CD4-positive, alpha-beta T cell treated with Interleukin-10 for 1 hour (primary cell): ENCODE data around the gene SND1.

Experiments
- DNase-seq: peaks from one replicate; pipeline ENCODE4 v3.0.0-alpha.2; 2020

SND1 gene

DNA sequence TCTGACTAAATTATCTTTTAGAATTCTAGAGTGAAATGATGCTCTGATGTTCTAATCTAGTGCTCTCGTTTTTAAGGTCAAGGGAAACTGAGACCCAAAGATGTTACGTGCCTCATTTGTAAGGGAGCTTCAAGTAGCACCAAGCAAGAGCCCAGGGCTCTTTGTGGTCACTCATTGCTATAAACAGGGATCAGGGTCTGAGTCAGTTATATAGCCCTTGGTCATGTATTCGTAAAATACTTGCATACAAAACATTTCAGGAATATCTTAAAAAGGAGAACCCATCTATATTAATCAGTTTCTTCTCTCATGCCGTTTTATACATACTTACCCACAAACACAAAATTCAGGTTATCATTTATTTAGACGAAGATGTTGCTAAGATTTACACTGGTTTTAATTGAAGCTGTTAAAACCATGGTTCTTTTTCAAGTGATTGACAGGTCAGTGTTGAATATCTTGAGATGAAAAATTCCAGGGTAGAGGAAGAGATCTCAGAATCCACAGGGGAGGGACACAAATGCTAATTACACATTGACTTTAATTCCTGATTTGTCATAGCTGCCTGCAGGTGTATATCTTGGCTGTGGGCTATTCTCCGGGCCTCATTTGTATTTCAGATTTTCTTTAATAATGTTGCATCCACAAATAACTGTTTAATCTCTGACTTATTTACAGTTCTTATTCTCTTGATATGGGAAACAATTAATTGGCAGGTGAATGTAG lies 188.4 kb downstream of the SND1 start:
- no peak for DNase-seq

DNA sequence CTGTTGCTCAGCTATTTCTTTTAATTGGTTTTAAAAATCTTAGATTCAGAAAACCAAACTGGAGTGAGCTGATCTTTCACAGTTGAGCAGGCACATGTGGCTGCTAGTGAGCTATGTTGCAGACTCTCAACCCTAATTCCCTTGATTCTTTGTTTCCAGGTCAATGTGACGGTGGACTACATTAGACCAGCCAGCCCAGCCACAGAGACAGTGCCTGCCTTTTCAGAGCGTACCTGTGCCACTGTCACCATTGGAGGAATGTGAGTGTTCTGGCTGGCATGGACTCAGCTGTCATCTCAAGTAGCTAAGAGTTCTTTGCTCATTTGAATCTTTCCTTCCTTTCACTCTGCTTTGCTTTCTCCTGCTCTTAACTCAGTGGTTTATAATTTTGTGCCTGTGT lies 192.2 kb downstream of the SND1 start:
- no peak for DNase-seq

DNA sequence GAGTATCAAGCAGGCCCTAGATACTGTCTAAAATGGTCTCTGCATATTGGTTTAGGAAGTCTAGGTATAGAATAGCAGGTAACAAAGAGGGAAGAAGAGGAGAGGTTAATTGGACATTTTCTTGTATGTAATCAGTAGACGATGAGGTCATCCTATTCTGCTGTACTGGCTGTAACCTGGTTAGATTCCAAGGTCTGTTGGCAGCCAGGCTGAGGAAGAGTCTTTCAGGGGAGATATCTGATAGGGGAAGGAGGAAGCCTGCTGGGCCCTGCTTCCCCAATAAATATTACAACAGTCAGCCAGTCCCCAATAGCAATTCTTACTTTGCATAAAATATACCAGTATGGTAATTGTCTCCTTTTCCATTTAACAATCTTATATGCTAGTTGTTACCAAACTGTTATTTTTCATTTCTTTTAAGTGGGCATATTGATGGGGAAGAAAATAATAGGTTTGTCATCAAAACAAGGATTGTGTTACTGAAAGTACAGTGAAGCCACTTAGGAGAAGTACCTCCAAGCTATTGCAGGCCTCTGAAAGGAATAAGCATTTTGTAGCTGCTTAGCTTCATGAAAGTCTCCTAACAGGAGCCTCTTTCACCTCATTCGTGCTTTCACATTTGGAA lies 192.8 kb downstream of the SND1 start:
- DNase-seq = no peak

DNA sequence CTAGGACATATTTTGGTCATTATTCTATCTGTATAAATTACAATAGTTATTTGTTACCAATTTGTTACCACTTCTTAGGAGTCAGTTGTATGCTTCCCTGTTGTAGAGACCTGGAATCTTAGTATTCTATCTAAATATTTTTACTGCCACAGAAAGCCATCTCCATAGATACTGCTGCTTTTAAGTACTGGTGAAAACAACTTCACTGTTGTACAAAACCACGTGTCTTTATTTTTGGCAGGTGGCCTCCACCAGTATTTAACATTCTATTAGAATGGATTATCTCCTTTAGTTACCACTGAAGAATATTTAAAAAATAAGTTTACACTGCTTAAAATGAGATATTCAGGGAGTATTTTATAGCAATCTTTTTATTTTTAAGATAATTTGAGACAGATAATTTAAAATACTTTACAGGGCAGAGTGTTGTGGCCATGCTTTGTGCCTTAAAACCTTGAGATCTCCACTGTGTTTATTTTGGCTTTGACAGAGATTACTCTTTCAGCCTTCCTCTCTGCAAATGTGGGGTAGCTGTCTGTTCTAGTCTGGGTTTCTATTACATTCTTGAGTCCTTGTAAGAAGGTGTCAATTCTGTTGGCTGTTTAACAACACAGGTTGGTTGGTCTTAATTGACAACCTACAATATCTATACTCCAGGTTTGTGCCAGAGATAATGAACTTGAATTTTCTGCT lies 193.7 kb downstream of the SND1 start:
- no peak for DNase-seq

DNA sequence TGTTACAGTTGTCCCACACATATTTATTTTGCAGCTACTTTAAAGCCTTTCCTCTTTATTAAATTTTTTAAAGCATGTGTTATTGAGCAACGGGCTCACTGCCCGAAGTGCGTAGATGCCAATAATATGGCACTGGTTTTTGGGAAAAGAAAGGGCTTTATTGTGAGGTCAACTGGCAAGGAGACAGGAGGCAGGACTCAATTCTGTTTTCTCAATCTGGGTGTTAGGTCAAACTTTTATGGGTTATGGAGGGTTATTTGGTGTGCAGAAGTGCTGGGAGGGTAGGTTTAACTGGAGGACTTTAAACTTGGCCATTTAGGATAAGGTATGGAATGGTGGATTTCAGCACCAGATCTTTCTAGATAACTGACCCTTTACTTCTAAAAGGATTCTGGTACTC lies 195.6 kb downstream of the SND1 start:
- DNase-seq = no peak

DNA sequence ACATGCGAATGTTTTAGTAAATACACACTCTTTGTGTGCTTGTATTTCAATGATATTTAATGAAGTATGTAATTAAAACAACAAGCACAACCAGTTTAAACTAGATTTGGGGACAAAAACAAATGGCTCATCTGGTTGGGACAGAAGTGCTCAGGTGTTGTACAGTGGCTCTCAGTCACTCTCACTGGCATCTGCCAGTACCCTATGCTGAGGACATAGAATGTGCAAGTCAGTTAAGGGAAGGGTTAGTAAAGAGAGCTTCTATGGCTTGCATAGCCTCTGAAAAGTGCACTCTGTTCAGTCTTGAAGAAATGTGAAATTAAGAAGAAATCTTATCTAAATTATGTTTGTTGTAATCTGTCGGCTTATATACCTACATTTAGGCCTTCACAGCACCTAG lies 196.2 kb downstream of the SND1 start:
- no peak for DNase-seq

DNA sequence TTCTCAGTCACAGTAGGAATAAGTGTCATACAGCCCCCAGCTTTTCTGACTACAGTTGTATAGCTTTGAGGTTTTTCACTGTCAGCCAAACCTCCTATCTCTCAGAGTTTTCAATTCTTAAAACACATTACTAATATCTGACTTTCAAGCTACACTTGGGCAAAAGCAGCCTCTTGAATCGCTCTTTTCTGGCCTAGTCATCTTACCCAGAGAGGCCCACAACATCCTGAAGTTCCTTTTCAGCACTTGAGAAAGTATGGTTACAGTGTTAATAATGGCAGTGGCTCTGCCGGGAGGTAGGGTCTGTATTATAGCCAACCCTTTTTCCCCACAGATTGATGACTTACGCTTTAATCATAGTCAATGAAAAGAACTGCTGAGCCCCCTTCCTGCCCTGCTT lies 198.2 kb downstream of the SND1 start:
- no peak for DNase-seq

DNA sequence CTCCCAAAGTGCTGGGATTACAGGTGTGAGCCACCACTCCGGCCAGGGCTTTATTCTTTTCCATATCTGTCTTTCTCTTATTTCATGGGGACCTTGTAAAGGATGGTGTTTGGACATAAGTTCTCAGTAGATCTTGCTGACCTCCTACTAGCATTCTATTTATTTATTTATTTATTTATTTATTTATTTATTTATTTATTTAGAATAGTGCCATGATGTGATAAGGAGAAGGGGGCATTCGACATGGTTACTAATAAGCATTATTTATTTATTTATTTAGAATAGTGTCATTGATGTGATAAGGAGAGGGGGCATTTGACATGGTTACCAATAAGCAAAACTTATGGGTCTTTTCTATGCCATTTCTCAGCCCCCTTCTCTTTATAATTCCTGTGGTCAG lies 202.4 kb downstream of the SND1 start:
- no peak for DNase-seq

DNA sequence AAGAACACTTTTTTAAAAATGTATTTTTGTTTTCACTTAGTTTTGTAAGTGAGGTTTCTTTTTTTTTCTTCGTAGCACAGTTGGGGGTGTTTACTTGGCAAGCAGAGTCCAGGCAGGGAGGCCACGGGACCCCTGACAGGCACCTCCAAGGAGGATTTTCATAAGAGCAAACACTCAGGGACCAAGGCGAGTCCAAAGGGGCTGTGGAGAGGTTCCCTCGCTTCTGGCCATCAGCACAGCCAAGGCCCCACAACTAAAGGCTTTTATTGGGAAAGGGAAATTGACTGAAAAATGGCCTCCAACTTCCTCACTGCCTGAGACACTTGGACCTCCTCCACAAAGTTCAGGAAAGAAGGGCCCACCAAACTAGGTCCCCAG lies 205.5 kb downstream of the SND1 start:
- no peak for DNase-seq

DNA sequence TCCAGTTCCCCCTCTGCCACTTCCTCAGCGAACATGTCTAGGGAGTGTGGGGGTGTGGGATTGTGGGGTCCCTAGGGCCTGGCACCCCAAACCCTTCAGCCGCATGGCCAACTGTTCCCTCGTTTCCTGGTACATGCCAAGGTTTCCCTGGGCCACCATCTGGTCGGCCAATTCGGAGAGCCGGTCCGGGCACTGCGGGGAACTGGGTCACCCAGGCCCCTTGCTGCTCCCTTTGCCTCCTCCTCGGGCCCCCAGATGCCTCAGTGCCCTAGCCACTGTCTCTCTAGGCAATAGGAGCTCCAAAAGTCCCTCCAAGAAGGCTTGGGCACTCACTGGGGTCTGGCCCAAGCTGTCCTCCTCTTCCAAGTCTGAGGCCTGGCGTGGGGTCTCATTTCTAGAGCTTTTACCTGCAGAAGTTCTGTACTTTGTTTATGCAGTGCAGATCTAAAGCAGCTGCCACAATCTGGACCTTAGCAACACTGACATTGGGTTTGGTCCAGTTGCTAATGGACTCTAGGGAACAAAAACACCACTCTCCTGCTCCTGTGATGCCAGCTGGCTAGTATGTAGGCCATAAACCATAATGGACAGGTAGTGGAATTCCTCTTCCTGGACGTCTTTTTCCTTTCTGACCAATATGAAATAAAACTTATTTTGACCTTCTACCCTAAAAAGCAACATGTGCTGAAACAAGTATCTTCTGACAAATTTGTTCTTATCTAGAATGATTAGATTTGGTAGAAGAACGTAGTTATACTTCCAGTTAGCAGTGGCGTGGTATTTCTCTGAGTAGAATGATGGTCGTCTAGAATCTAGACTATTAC lies 206.3 kb downstream of the SND1 start:
- DNase-seq = no peak

DNA sequence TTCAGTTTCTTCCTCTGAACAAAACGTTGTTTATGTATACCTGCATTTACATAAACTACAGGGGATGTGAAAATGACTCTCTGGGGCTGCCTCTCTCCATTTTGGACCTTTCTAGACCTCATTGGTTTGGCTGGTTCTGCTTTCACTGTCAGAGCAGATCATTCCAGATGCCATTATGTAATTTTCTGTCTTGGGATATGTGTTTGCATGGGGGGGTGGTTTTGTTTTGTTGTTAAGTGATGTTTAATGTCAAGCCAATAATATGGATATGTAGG lies 206.9 kb downstream of the SND1 start:
- DNase-seq = no peak

DNA sequence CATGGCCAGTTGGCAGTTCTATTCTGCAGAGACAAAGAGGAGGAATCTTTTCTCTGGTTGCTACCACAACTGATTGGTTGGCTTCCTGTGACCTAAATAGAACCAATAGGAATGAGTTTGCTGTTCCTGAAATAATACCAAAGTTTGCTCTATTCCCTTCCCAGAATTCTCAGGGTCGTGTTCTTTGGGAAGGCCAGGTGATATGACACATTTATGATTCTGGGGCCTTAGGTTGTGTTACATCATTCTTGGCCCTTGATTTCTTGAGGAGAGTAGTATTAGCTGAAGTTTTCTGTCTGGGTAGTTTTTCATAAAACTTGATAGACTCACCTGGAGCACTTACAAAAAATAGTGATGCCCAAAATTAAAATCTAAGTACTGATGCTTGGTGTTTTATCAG lies 207.3 kb downstream of the SND1 start:
- DNase-seq = no peak

DNA sequence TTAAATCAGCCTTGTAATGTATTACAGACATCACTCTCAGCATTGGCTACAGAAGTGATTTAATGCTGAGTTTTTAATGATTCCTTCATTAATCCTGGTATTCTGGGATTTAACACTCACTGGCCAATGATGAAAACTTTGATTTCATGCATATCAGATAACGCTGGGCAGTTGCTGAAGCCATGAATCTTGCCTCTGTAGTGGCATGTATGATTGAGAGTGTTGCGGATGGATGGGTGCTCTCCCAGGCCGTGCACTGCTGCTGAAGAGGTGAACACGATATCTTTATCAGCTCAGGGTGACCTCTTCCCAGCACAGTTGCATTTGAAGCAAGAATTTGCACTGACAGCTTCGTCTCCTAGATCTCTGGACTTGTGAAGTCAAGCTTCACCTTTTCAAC lies 210.5 kb downstream of the SND1 start:
- no peak for DNase-seq

DNA sequence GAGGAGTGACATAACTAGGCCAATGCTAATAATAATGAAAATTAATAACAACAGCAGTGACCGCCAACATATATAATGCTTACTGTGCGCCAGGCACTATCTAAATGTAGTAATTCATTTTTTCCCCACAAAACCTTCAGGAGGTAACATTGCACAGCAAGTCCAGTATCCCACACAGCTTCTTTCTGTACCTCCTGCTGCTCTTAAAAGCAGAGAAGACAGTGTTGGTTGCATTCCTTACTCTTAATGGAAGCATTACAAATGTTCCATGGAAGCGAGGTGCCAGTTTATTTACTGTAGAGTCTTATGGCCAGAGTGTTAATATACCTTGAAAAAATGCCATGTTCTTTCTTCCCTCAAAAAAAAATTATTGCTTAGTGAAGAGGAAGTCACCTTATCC lies 211.1 kb downstream of the SND1 start:
- DNase-seq = no peak

DNA sequence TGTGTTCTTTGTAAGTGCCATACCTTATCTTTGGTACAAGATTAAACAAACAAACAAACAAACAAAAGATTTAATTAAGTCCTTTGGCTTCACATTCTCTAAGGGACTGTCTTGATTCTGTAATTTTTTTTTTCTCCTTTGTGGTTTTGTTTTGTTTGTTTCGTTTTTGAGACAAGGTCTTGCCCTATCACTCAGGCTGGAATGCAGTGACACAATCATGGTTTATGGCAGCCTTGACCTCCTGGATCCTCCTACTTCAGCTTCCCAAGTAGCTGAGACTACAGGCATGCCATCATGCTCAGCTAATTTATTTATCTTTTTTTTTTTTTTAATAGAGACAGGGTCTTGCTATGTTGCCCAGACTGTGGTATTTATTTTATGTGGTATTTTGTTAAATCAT lies 213.5 kb downstream of the SND1 start:
- no peak for DNase-seq

DNA sequence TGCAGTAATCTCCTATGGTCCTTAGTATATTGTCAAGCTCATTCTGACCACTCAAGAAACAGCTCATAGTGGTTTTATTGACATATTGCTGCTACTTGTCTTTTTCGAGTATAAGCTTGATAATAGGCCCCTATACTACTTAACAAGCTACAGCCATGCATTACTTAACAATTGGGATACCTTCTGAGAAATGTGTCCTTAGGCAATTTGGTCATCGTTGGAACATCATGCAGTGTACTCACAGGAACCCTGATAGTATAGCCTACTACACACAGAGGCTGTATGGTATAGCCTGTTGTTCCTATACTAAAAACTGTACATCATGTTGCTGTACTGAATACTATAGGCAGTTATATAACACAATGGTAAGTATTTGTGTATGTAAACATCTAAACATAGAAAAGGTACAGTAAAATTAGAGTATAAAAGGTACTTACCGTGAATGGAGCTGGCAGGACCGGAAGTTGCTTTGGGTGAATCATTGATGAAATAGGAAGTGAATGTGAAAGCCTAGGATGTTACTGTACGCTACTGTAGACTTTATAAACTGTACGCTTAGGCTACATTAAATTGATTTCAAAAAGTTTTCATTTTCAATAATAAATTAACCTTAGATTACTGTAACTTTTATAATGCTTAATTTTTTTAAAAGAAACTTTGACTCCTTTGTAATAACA lies 218.4 kb downstream of the SND1 start:
- DNase-seq = no peak

DNA sequence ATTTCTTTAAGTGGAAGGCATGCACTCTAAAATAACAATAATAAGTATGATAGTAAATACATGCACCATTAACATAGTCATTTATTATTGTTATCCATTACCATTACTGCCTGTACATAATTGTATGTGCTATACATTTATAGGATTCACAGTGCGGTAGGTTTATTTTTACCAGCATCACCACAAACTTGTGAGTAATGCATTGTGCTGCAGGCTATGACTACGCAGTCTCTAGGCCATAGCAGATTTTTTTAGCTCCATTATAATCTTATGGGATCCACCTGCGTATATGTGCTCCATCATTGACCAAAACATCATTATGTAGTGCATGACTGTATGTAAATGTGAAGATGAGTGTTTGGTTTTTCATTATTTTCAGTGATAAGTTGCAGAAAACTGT lies 219.2 kb downstream of the SND1 start:
- DNase-seq = no peak

DNA sequence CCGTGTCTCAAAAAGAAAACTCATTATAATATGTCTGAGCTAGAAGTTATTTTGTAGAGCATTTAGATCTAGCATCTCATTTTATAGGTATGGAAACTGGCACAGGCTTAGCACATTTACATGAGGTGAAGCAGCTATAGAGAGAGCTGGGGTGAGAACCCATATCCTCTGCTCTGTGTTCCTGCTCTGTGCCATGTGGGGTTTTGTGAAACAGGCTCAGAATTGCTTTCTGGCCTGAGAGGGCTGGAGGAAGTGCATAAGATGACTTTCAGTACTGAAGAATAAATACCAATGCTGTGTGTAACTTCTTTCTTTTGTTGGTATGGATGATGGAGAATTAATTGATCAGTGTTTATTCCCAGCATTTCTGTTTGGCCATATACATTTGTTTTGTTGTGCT lies 220.1 kb downstream of the SND1 start:
- DNase-seq = no peak

DNA sequence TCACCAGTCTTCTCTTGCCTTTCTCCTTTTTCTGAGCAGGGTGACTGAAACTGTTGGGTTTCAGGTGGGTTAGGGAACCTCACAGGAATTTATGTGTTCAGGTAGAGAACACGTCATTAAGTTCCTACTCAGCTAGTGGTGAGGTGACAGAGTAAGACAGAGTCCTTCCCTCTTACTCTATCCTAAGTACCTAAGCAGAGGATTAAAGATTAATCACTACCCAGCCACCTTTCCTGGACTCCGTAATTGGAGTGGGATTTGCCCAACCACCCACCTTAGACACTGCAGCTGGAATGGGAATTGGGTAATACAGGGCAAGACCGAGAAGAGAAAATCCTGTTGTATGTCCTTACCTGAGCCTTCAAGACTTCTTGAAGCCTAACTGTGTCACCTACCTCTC lies 221.2 kb downstream of the SND1 start:
- no peak for DNase-seq

DNA sequence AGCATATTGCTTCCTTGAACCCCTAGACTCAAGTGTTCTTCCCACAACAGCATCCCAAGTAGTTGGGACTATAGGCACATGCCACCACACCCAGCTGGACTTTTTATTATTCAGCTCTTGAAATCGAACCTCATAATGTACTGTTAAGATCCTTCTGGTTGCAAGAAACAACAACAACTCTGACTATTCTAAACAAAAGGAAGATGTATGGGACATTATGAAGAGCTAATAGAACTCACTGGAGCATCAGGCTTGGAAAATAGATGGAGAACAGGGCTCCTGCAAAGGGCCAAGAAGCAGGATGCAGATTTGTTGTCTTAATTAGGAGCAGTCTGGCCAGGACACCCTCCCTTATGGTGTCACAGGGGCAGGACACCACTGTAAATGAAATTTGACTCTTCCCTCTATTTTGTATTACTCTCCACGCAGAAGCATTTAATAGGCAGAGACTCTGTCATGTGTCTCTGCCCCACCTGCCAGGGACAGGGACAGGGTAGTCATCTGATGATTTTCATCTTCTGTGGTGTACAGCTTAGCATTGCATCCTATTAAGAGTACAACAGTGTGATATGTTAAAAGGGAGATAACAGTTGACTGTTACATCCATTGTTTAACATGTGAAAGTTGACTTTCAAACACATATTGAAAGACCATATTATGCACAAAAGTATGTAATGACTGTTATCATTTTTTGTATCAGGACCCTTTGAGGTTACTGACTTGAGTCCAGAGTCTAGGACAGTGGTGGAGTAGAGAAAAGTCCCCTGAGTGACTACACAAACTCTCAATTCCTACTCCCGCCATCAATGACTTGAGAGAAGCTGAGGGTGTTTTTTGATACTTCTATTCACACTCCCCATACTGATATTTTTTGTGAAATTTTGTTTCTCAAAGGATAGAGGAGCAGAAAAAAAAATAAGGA lies 222.0 kb downstream of the SND1 start:
- DNase-seq = no peak

DNA sequence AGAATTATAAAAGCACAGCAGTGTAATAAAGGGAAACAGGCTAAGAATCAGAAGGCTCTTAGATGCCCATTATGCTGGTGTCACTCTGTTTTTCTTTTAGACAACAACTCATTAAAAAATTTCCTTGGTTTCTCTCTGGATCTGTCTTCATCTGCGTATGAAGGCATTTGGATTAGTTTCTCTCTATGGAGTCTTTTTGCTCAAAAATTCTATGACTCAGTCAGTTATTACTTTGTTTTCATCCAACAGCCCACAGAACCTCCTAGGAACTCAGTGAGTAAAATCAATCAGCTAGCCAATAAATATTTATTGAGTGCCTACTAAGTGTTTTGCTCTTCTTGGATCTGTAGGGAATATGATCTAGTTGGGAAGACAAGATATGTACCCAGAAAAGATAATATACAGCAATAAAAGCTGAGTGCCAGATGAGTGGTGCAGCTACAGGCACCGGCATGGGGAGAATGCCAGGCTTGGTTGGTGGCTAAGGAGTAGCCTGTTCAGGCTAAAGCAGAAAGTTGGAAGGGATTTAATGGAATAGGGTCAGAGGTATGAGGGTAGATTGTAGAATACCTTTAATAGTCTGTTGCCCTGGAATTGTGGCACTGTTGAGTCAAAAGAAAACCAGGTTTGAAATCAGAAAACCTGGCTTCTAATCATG lies 223.1 kb downstream of the SND1 start:
- no peak for DNase-seq

DNA sequence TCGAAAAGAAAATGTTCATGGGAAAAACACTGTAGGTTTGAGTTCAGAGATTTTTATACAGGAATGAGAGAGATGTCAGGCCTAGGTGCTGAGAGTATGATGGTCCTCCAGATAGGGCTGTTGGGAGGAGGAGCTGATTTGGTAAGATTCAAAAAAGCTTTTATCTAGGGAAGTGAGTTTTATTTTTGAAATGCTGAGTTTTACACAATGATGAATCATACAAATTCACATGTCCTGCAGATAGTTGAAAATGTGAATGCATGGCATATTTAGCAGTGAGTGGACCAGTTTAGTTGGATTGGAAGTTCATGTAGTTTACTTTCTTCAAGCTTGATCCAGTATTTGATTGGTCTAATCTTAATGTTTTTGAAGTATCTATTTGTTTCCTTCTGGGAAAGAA lies 224.4 kb downstream of the SND1 start:
- no peak for DNase-seq
